ENCODE results near the gene TIMM17B.

DNA sequence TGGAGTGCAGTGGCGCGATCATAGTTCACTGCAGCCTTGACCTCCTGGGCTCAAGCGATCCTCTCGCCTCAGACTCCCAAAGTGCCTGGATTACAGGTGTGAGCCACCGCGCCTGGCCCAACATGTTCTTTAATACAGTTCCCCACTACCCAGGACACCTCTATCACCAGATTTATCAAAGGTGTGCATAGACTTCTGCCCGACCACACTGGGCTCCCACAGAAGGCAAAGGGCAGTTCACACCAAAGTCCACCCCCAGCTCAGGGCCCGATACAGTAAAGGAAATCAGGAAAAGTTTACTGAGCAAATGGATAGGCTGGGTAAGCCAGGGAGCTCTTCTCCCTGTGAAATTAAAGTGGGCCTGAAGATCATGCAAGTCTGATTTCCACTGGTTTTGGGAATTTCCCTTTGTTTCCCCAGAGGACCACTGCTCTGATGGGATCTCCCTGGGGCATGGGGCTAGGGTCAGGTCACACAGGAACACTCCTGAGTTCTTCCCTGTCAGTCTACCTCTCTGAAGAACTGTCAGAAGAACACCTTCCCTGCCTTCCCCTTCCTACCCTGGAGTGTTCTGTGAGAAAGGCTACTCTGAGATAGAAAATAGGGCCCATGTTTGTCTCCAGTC lies 39.0 kb upstream of the TIMM17B start:
- TF ChIP-seq, protein P1, sequence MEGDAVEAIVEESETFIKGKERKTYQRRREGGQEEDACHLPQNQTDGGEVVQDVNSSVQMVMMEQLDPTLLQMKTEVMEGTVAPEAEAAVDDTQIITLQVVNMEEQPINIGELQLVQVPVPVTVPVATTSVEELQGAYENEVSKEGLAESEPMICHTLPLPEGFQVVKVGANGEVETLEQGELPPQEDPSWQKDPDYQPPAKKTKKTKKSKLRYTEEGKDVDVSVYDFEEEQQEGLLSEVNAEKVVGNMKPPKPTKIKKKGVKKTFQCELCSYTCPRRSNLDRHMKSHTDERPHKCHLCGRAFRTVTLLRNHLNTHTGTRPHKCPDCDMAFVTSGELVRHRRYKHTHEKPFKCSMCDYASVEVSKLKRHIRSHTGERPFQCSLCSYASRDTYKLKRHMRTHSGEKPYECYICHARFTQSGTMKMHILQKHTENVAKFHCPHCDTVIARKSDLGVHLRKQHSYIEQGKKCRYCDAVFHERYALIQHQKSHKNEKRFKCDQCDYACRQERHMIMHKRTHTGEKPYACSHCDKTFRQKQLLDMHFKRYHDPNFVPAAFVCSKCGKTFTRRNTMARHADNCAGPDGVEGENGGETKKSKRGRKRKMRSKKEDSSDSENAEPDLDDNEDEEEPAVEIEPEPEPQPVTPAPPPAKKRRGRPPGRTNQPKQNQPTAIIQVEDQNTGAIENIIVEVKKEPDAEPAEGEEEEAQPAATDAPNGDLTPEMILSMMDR (IDR thresholded peaks at IDR 0.05), result no peak
- no peak for TF ChIP-seq POLR2A (IDR thresholded peaks at IDR 0.05)

Data from Peyer's patch (tissue), 4 donors.